RPMI7951 (cell line): ENCODE results near the gene ZFP36. TPM values are rescaled to one million over a fixed set of nuclear protein-coding genes. Genes with fewer than 3 reads are reported as not detected.

ENCODE experiments used
- DNase-seq: peaks from one replicate; pipeline ENCODE4 v3.0.0-alpha.2; 2012; ENCODE audit warnings: low read depth
- total RNA-seq: library from RNA; depleted of rRNA; stranded (reverse); fragments of >200 nt; shearing (Covaris generic); gene quantifications from 2 replicates; pipeline ENCODE4 v1.2.3, GENCODE V29; 2014

The ZFP36 gene
- total RNA-seq, 1 experiment from 2014 or later, result 6.4 TPM

DNA sequence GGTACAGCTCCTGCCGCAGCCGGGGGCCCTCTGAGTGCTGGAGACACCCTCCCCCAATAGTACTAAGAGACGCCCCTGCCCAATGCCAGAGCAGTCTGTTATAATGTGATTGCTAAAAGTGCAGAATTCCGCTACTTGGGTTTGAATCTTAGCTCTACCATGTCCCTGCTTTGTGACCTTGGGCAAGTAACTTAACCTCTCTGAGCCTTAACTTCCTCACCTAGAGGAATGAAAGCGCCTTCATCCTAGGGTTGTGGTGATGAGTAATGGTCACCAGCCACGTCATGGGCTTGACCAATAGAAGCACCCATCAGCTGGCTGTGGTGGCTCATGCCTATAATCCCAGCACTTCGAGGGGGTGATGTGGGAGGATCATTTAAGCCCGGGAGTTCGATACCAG is 12.4 kb downstream of the ZFP36 start:
- no peak for DNase-seq

DNA sequence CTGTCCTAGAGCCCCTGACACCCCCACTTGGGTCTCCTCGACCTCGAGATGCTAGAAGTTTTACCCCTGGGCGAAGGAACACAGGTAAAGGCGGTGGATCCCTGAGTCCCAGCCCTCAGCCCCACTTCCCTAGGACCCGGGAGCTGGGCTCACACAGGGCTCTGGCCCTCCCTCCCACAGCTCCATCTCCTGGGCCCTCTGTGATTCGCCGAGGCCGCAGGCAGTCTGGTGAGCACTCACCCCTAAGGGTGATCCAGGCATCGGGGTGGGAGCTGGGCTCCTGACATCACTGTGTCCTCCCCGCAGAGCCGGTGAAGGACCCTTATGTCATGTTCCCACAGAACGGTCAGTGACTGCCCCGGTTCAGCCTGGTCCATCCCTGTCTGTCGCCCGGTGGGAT is 14.1 kb downstream of the ZFP36 start:
- DNase-seq, result no peak

- DNase-seq, result no peak
Measured at GRCh38 chr19:39422020-39422419, 15.4 kb downstream of the ZFP36 start.

DNA sequence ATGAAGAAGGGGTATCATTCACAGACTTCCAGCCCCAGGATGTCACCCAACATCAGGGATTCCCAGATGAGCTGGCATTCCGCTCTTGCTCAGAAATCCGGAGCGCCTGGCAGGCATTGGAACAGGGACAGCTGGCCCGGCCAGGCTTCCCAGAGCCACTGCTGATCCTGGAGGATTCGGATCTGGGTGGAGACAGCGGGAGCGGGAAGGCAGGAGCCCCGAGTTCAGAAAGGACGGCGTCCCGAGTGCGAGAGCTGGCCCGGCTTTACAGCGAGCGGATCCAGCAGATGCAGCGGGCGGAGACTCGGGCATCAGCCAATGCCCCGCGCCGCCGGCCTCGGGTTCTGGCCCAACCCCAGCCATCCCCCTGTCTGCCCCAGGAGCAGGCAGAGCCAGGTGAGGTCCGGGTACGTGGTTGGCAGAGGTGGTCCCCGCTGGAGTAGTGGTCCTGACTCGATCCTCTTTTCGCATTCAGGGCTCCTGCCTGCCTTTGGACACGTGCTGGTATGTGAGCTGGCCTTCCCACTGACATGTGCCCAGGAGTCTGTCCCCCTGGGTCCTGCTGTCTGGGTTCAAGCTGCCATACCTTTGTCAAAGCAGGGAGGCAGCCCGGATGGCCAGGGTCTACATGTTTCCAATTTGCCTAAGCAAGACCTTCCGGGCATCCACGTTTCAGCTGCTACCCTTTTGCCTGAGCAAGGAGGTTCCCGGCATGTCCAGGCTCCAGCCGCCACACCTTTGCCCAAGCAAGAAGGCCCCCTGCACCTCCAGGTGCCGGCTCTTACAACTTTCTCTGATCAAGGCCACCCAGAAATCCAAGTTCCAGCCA is 16.8 kb downstream of the ZFP36 start:
- DNase-seq, result no peak

GRCh38 chr19:39424934-39425333 is 18.3 kb downstream of the ZFP36 start:
- DNase-seq, result no peak

- no peak for DNase-seq
Measured at GRCh38 chr19:39425744-39426143, 19.1 kb downstream of the ZFP36 start.

- DNase-seq, result no peak
Measured at GRCh38 chr19:39426170-39426569, 19.5 kb downstream of the ZFP36 start.

DNA sequence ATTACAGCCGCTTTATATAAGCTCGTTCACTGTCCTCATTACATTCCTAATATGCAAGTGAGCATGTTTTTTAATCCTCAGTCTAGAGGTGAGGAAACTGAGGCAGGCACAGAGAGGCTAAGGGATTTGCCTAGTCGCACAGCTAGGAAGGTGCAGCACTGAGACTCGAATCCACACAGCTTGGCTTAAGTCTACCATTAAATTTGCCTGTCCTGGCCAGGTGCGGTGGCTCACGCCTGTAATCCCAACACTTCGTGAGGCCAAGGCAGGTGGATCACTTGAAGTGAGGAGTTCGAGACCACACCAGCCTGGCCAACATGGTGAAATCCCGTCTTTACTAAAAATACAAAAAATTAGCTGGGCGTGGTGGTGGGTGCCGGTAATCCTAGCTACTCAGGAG is 21.1 kb downstream of the ZFP36 start:
- DNase-seq, result no peak

GRCh38 chr19:39428283-39429112 is 21.9 kb downstream of the ZFP36 start:
- DNase-seq, result peak; percentile 69

DNA sequence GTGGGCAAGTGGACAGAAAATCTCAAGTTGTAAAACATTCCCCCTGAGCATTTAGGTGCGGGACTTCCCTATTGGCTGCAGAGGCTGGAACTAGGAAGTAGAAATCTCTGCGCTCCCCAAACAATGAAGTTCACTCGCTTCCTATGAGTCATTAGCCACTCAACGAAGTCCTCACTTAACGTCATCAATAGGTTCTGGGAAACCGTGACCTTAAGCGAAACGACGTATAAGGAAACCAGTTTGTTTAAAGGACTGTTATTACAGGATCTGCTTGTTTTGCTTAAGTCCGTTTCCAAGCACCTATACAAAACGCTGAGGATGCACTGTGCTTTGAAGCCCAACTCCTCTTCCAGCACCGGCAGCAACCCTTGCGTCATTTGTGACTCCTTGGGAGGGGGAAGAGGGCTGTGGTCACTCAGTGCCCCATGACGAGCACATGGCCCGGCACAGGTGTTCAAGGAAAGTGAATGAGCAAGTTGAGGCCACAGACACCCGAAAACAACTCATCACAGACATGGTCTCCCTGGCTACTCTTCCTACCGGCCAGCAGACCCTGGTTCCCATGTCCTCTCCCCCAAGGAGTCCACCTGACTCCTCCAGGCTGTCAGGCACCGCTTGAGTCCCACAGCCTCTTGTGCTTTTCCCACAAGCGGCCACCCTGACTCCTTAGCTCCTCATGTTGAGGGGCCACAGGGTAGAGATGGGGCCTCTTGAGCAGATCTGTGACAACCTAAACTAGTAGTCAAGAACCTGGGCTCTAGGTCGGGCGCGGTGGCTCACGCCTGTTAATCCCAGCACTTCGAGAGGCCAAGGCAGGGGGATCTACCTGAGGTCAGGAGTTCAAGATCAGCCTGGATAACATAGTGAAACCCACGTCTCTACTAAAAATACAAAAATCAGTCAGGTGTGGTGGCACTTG is 24.3 kb downstream of the ZFP36 start:
- peak; percentile 95 for DNase-seq

DNA sequence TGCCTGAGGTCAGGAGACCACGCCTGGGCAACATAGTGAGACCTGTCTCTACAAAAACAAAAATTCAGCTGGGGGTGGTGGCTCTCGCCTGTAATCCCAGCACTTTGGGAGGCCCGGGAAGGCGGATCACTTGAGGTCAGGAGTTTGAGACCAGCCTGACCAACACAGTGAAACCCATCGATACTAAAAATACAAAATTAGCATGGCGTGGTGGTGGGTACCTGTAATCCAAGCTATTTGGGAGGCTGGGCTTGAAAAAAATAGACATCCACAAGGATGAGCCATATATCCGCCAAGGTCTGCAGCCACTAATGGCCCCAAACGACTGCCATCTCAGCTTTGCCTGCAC is 26.0 kb downstream of the ZFP36 start:
- no peak for DNase-seq

DNA sequence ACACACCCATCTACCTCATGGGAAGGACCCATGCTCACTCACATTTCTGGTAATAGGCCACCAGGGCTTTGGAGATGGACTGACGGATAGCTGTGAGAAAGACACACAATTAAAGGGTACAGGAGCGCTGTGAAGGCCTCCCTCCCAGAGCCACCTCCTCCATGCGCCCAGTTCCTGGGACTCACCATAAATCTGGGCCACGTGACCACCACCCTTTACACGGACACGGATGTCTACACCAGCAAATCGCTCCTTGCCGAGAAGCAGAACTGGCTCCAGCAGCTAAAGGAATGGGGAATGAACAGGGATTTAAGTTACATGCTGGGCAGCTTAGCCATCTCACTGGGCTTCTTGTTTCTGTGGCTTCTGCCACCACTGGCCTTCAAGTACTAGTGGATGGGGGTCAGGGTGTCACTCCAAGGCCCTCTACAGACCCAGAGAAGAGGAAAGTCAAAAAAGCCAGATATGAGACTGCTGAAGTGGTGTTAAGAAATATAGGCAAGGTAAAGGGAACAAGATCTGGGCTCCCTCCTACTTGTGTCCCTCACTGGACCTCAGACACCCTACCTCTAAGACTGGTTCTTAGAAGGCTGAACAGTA is 26.9 kb downstream of the ZFP36 start:
- DNase-seq, result no peak

GRCh38 chr19:39434123-39435076 is 27.8 kb downstream of the ZFP36 start:
- no peak for DNase-seq

GRCh38 chr19:39435499-39436349 is 29.1 kb downstream of the ZFP36 start, which contains the start of gene RPS16:
TSS of gene RPS16 (minus strand) at chr19:39435949. CDS start at chr19:39435895, 54 bp downstream.
- DNase-seq, result peak; percentile 97

DNA sequence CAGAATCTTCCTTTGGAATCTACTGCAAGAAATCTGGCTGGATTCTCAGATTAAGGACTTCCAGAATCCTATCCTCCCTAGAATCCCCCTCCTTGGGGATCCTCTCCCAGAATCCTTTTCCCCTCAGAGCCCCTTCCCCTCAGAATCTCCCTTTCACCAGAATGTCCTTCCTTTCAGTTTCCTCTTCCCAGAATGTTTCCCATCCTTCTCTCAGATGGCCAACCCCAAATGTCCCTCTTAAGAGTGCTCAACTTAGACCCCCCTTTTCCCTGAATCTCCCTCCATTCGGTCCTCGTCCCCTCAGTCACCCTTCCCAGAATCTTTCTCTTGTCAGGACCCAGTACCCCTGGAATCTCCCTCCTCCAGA is 29.7 kb downstream of the ZFP36 start:
- no peak for DNase-seq

GRCh38 chr19:39438270-39438934 is 31.8 kb downstream of the ZFP36 start:
- DNase-seq, result no peak

DNA sequence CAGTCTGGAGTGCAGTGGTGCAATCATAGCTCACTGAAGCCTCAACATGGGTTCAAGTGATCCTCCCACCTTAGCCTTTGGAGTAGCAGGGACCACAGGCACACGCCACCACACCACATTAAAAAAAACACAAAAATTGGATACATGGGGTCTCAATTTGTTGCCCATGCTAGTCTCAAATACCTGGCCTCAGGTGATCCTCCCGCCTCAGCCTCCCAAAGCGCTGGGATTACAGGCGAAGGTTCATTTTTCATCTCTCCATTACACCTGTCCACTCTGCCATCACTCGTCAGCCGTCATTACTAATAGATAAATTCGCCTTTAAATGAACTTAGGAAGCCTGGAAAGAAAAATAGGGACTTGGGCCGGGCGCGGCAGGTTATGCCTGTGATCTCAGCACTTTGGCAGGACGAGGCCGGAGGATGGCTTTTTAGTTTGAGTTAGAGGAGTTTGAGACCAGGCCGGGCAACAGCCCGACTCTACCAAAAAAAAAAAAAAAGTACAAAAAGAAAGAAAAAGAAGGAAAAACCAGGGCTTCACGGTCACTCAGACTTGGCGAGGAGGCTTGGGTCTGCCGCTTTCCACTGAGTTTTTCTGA is 38.0 kb downstream of the ZFP36 start:
- peak; percentile 18 for DNase-seq
